Esophagus (tissue), 2 donors: ENCODE measurements around the gene MYO15A. TPM values are rescaled to one million over a fixed set of nuclear protein-coding genes. Genes with fewer than 3 reads are reported as not detected.

ENCODE experiments used
- H3K27ac ChIP-seq, 2 donors: one replicate each; pipeline ENCODE4 v1.5.1; 2013; ENCODE audit warnings: low read depth in 2 of 2, mild to moderate bottlenecking in 2 of 2, inconsistent platforms in 1 of 2, low read length in 1 of 2, moderate library complexity in 1 of 2
- H3K27me3 ChIP-seq, 2 donors: one replicate each; pipeline ENCODE4 v1.6.1; 2013; ENCODE audit warnings: low read length in 2 of 2, control low read depth in 1 of 2, mild to moderate bottlenecking in 1 of 2; ENCODE audit not compliant: insufficient read depth in 2 of 2, control insufficient read depth in 1 of 2
- H3K36me3 ChIP-seq, 2 donors: one replicate each; pipeline ENCODE4 v1.6.1; 2013; ENCODE audit warnings: low read length in 1 of 2; ENCODE audit not compliant: control insufficient read depth in 2 of 2, insufficient read depth in 2 of 2
- H3K4me1 ChIP-seq, 2 donors: one replicate each; pipeline ENCODE4 v1.6.1; 2013; ENCODE audit warnings: low read length in 1 of 2; ENCODE audit not compliant: control insufficient read depth in 2 of 2, insufficient read depth in 2 of 2
- H3K4me3 ChIP-seq, 2 donors: one replicate each; pipeline ENCODE4 v1.5.1; 2013; ENCODE audit warnings: low read length in 2 of 2, mild to moderate bottlenecking in 2 of 2, low read depth in 1 of 2, moderate library complexity in 1 of 2
- H3K9me3 ChIP-seq, 2 donors: one replicate each; pipeline ENCODE4 v1.6.1; 2013; ENCODE audit warnings: mild to moderate bottlenecking in 2 of 2, low read depth in 1 of 2, low read length in 1 of 2, moderate library complexity in 1 of 2; ENCODE audit not compliant: control insufficient read depth in 2 of 2, insufficient read depth in 1 of 2
- WGBS, 2 donors: extraction: QIAGEN DNeasy Blood & Tissue Kit; methylation state at CpG; one replicate each; pipeline ENCODE4 v1.1.7; 2013; 5-methylcytosine and 5-hydroxymethylcytosine counted together
- polyA plus RNA-seq, 2 donors: library from polyadenylated mRNA; stranded (reverse); fragments of 200-250 nt; gene quantifications; one replicate each; pipeline ENCODE4 v1.2.3, GENCODE V29; 2013
- donor health status: healthy with polysubstance abuse.
- donor health status: Bipolar disorder and iron deficiency.

The MYO15A gene
- polyA plus RNA-seq, 2 donors: 0.51 to 0.68 TPM

- Histone ChIP-seq H3K9me3 (no peaks in the 10 kb centered on the region), H3K4me3 (no peak overlapping the region), H3K27me3 (peaks cover 0 to 2% of the 10 kb centered on the region in 2 donors), H3K27ac (no peak overlapping the region), H3K4me1 (no peaks in the 10 kb centered on the region), H3K36me3 (no peaks in the 10 kb centered on the region)
- WGBS, 2 donors: 79 to 83% methylated on average over 6 of the region's 6 CpGs
Measured at GRCh38 chr17:18074566-18075272, 33.8 kb upstream of the MYO15A start.

- H3K9me3 ChIP-seq: no peaks in the 10 kb centered on the region
- no peaks in the 10 kb centered on the region for H3K36me3 ChIP-seq
- WGBS, 2 donors: 62 to 66% methylated on average over 7 of the region's 7 CpGs
Measured at GRCh38 chr17:18076936-18077335, 31.6 kb upstream of the MYO15A start.

GRCh38 chr17:18079543-18079942, 29.0 kb upstream of the MYO15A start:
- Histone ChIP-seq H3K27ac (no peak overlapping the region), H3K4me1 (no peaks in the 10 kb centered on the region), H3K36me3 (no peaks in the 10 kb centered on the region), H3K9me3 (no peaks in the 10 kb centered on the region), H3K4me3 (no peak overlapping the region), H3K27me3 (peaks cover 0 to 2% of the 10 kb centered on the region in 2 donors)
- 71% methylated on average over 4 of the region's 4 CpGs for WGBS, 2 donors

More at GRCh38 chr17:18076936-18077335, 31.6 kb upstream of the MYO15A start:
- no peak overlapping the region for H3K4me3 ChIP-seq
- H3K27ac ChIP-seq: no peak overlapping the region
- H3K27me3 ChIP-seq: peaks cover 0 to 2% of the 10 kb centered on the region in 2 donors
- no peaks in the 10 kb centered on the region for H3K4me1 ChIP-seq

GRCh38 chr17:18084256-18084655, 24.3 kb upstream of the MYO15A start:
- no peaks in the 10 kb centered on the region for H3K9me3 ChIP-seq
- H3K4me3 ChIP-seq: no peak overlapping the region
- no peak overlapping the region for H3K27ac ChIP-seq
- H3K36me3 ChIP-seq: no peaks in the 10 kb centered on the region
- H3K27me3 ChIP-seq: no peaks in the 10 kb centered on the region
- WGBS, 2 donors: 83 to 85% methylated on average over 4 of the region's 4 CpGs
- peaks cover 0 to 4% of the 10 kb centered on the region in 2 donors for H3K4me1 ChIP-seq

- 1% methylated on average over 52 of the region's 52 CpGs for WGBS, 2 donors
- Histone ChIP-seq H3K27me3 (no peaks in the 10 kb centered on the region), H3K4me1 (peaks cover 0 to 4% of the 10 kb centered on the region in 2 donors), H3K9me3 (no peaks in the 10 kb centered on the region), H3K36me3 (peaks cover 1 to 2% of the 10 kb centered on the region in 2 donors), H3K4me3 (peak within 1 kb of the TSS; percentile 87 to 98), H3K27ac (peak within 1 kb of the TSS; percentile 50 to 84)
Measured at GRCh38 chr17:18087610-18088491, 20.7 kb upstream of the MYO15A start, which contains the start of gene DRG2. DRG2 (plus strand) TSS chr17:18087948; CDS start chr17:18088024, 76 bp downstream.

- Histone ChIP-seq H3K27ac (no peak overlapping the region), H3K4me1 (peaks cover 0 to 4% of the 10 kb centered on the region in 2 donors), H3K4me3 (no peak overlapping the region), H3K27me3 (no peaks in the 10 kb centered on the region), H3K36me3 (peaks cover 3 to 9% of the 10 kb centered on the region in 2 donors), H3K9me3 (no peaks in the 10 kb centered on the region)
- WGBS, 2 donors: 98% methylated on average over 2 of the region's 2 CpGs
Measured at GRCh38 chr17:18089613-18090012, 18.9 kb upstream of the MYO15A start.

- Histone ChIP-seq H3K4me1 (peaks cover 0 to 2% of the 10 kb centered on the region in 2 donors), H3K9me3 (no peaks in the 10 kb centered on the region), H3K27me3 (no peaks in the 10 kb centered on the region), H3K27ac (no peak overlapping the region), H3K4me3 (no peak overlapping the region), H3K36me3 (peaks cover 14 to 34% of the 10 kb centered on the region in 2 donors)
- 78 to 79% methylated on average over 15 of the region's 15 CpGs for WGBS, 2 donors
Measured at GRCh38 chr17:18093616-18094408, 14.7 kb upstream of the MYO15A start.

- Histone ChIP-seq H3K27me3 (no peaks in the 10 kb centered on the region), H3K27ac (no peak overlapping the region), H3K9me3 (no peaks in the 10 kb centered on the region), H3K4me3 (no peak overlapping the region), H3K36me3 (peaks cover 14 to 37% of the 10 kb centered on the region in 2 donors), H3K4me1 (no peaks in the 10 kb centered on the region)
- WGBS, 2 donors: 94 to 97% methylated on average over 10 of the region's 10 CpGs
Measured at GRCh38 chr17:18094409-18094807, 14.1 kb upstream of the MYO15A start.

GRCh38 chr17:18099516-18099915, 9.0 kb upstream of the MYO15A start:
- WGBS, 2 donors: 89 to 91% methylated on average over 14 of the region's 14 CpGs

More at GRCh38 chr17:18099516-18099915, 9.0 kb upstream of the MYO15A start:
- Histone ChIP-seq H3K9me3 (no peaks in the 10 kb centered on the region), H3K4me3 (no peak overlapping the region), H3K4me1 (no peaks in the 10 kb centered on the region), H3K27me3 (no peaks in the 10 kb centered on the region), H3K36me3 (peaks cover 33 to 58% of the 10 kb centered on the region in 2 donors), H3K27ac (no peak overlapping the region)
